GM12873 (cell line): Measurements from ENCODE around the gene PHRF1.

Experiments used
- CTCF ChIP-seq: IDR thresholded peaks from 2 replicates; pipeline ENCODE4 v1.5.1; 2012; ENCODE audit warnings: low read depth, mild to moderate bottlenecking, moderate library complexity, low read length, control low read depth; ENCODE audit not compliant: insufficient read depth; ENCODE audit errors: missing control alignments

The PHRF1 gene

GRCh38 chr11:613369-613968, 37.2 kb downstream of the PHRF1 start:
- no peak for TF ChIP-seq CTCF

- no peak for TF ChIP-seq CTCF
These were observed 37.9 kb downstream of the PHRF1 start for GRCh38 chr11:614021-614622.

- TF ChIP-seq CTCF, result no peak
These were observed 38.6 kb downstream of the PHRF1 start for GRCh38 chr11:614623-615503.

- TF ChIP-seq CTCF, result no peak
These were observed 39.4 kb downstream of the PHRF1 start, which contains the start of gene IRF7 for GRCh38 chr11:615504-616319. Gene IRF7 (minus strand): TSS chr11:615950. CDS start chr11:615364, 586 bp downstream.

GRCh38 chr11:616320-617198, 40.3 kb downstream of the PHRF1 start:
- no peak for TF ChIP-seq CTCF

GRCh38 chr11:617199-617911, 41.1 kb downstream of the PHRF1 start:
- no peak for TF ChIP-seq CTCF
